HEK293 (cell line): ENCODE measurements around the gene TCHHL1.

ENCODE experiments used
- GFI1B ChIP-seq: fragments of 450-650 bp; formaldehyde crosslinking; IDR thresholded peaks from 2 replicates; pipeline ENCODE4 v1.5.1; 2016; ENCODE audit warnings: missing biosample characterization, missing genetic modification characterization
- GLI4 ChIP-seq: fragments of 450-650 bp; formaldehyde crosslinking; IDR thresholded peaks from 2 replicates; pipeline ENCODE4 v1.5.1; 2016; ENCODE audit warnings: missing biosample characterization, missing genetic modification characterization
- GLIS1 ChIP-seq: fragments of 450-650 bp; formaldehyde crosslinking; IDR thresholded peaks from 2 replicates; pipeline ENCODE4 v1.5.1; 2016; ENCODE audit warnings: missing biosample characterization, missing genetic modification characterization
- GLIS2 ChIP-seq: fragments of 450-650 bp; formaldehyde crosslinking; IDR thresholded peaks from 2 replicates; pipeline ENCODE4 v1.5.1; 2016; ENCODE audit warnings: missing biosample characterization, missing genetic modification characterization
- ZBTB17 ChIP-seq: fragments of 450-650 bp; formaldehyde crosslinking; IDR thresholded peaks from 2 replicates; pipeline ENCODE4 v1.5.1; 2016; ENCODE audit warnings: missing biosample characterization, missing genetic modification characterization
- ZNF10 ChIP-seq: fragments of 450-650 bp; formaldehyde crosslinking; IDR thresholded peaks from 2 replicates; pipeline ENCODE4 v1.5.1; 2017; ENCODE audit warnings: missing biosample characterization, missing genetic modification characterization
- ZNF146 ChIP-seq: fragments of 450-650 bp; formaldehyde crosslinking; IDR thresholded peaks from 2 replicates; pipeline ENCODE4 v1.5.1; 2016; ENCODE audit warnings: missing biosample characterization, missing genetic modification characterization
- ZNF175 ChIP-seq: fragments of 450-650 bp; formaldehyde crosslinking; IDR thresholded peaks from 2 replicates; pipeline ENCODE4 v1.5.1; 2016; ENCODE audit warnings: missing biosample characterization, missing genetic modification characterization
- ZNF239 ChIP-seq: fragments of 450-650 bp; formaldehyde crosslinking; IDR thresholded peaks from 2 replicates; pipeline ENCODE4 v1.5.1; 2016; ENCODE audit warnings: missing biosample characterization, missing genetic modification characterization
- ZNF335 ChIP-seq: fragments of 450-650 bp; formaldehyde crosslinking; conservative IDR thresholded peaks from 2 replicates; pipeline ENCODE4 v1.5.1; 2016; ENCODE audit warnings: missing biosample characterization, missing genetic modification characterization
- ZNF394 ChIP-seq: fragments of 450-650 bp; formaldehyde crosslinking; IDR thresholded peaks from 2 replicates; pipeline ENCODE4 v1.5.1; 2016; ENCODE audit warnings: missing biosample characterization, missing genetic modification characterization, mild to moderate bottlenecking, moderate library complexity, borderline replicate concordance
- ZNF501 ChIP-seq: fragments of 450-650 bp; formaldehyde crosslinking; IDR thresholded peaks from 2 replicates; pipeline ENCODE4 v1.5.1; 2016; ENCODE audit warnings: missing biosample characterization, missing genetic modification characterization
- ZNF555 ChIP-seq: fragments of 450-650 bp; formaldehyde crosslinking; conservative IDR thresholded peaks from 2 replicates; pipeline ENCODE4 v1.5.1; 2017; ENCODE audit warnings: missing biosample characterization, mild to moderate bottlenecking, missing genetic modification characterization, inconsistent platforms
- ZNF571 ChIP-seq: fragments of 450-650 bp; formaldehyde crosslinking; IDR thresholded peaks from 2 replicates; pipeline ENCODE4 v1.5.0; 2017; ENCODE audit warnings: missing biosample characterization, missing genetic modification characterization
- ZNF600 ChIP-seq: fragments of 450-650 bp; formaldehyde crosslinking; IDR thresholded peaks from 2 replicates; pipeline ENCODE4 v1.5.1; 2016; ENCODE audit warnings: missing biosample characterization, missing genetic modification characterization
- ZNF621 ChIP-seq: fragments of 450-650 bp; formaldehyde crosslinking; IDR thresholded peaks from 2 replicates; pipeline ENCODE4 v1.5.1; 2017; ENCODE audit warnings: missing biosample characterization, missing genetic modification characterization
- ZNF626 ChIP-seq: fragments of 450-650 bp; sonication (Bioruptor Pico); formaldehyde crosslinking; IDR thresholded peaks from 2 replicates; pipeline ENCODE4 v1.5.1; 2018; ENCODE audit warnings: missing biosample characterization, missing genetic modification characterization, inconsistent platforms
- TF ChIP-seq, protein P1 (sequence below): fragments of 450-650 bp; formaldehyde crosslinking; IDR thresholded peaks from 2 replicates; pipeline ENCODE4 v1.5.1; 2017; ENCODE audit warnings: missing biosample characterization, missing genetic modification characterization
- TF ChIP-seq, protein P2 (sequence below): fragments of 450-650 bp; formaldehyde crosslinking; IDR thresholded peaks from 2 replicates; pipeline ENCODE4 v1.5.1; 2016; ENCODE audit warnings: missing biosample characterization, missing genetic modification characterization, low read depth
- TF ChIP-seq, protein P3 (sequence below): fragments of 450-650 bp; formaldehyde crosslinking; IDR thresholded peaks from 2 replicates; pipeline ENCODE4 v1.5.1; 2016; ENCODE audit warnings: missing biosample characterization, missing genetic modification characterization
- TF ChIP-seq, protein P4 (sequence below): fragments of 450-650 bp; formaldehyde crosslinking; IDR thresholded peaks from 2 replicates; pipeline ENCODE4 v1.5.1; 2016; ENCODE audit warnings: missing biosample characterization, missing genetic modification characterization
- TF ChIP-seq, protein P5 (sequence below): fragments of 450-650 bp; formaldehyde crosslinking; conservative IDR thresholded peaks from 2 replicates; pipeline ENCODE4 v1.5.1; 2016; ENCODE audit warnings: low read depth, missing biosample characterization, missing genetic modification characterization
- TF ChIP-seq, protein P6 (sequence below): fragments of 450-650 bp; formaldehyde crosslinking; IDR thresholded peaks from 2 replicates; pipeline ENCODE4 v1.5.1; 2016; ENCODE audit warnings: missing biosample characterization, missing genetic modification characterization

The TCHHL1 gene

DNA sequence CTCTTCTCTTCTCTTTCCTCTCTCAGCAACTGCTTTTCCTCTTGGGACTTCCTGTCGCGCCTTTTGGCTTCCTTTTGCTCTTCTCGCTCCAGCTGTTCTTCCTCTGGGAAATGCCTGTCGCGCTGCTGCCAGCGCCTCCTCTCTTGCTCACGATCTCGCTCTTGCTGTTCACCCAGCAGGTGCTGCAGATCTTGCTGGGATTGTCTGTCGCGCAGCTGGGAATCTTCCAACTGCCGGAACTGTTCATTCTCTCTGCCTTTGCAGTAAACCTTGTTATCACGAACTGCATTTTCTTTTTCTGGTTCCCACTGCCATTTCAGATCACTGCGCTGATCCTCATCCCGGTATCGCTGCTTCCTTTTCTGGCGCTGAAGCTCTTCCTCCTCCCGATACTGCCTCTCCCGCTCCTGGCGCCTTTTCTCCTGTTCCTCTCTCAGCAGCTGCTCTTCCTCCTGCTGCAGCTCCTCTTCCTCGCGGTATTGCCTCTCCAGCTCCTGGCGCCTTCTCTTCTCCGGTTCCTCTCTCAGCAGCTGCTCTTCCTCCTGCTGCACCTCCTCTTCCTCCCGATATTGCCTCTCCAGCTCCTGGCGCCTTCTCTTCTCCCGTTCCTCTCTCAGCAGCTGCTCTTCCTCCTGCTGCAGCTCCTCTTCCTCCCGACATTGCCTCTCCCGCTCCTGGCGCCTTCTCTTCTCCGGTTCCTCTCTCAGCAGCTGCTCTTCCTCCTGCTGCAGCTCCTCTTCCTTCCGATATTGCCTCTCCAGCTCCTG, 20.6 kb upstream of the TCHHL1 start (continued):
- TF ChIP-seq, protein P1, sequence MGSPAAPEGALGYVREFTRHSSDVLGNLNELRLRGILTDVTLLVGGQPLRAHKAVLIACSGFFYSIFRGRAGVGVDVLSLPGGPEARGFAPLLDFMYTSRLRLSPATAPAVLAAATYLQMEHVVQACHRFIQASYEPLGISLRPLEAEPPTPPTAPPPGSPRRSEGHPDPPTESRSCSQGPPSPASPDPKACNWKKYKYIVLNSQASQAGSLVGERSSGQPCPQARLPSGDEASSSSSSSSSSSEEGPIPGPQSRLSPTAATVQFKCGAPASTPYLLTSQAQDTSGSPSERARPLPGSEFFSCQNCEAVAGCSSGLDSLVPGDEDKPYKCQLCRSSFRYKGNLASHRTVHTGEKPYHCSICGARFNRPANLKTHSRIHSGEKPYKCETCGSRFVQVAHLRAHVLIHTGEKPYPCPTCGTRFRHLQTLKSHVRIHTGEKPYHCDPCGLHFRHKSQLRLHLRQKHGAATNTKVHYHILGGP, result no peak
- TF ChIP-seq GLIS2 (tag by site-specific recombination) (no peak), ZNF239 (tag by site-specific recombination) (no peak), ZNF10 (no peak), ZNF501 (tag by site-specific recombination) (no peak), ZNF626 (tag by site-specific recombination) (no peak), ZNF335 (tag by site-specific recombination) (peak; percentile 50; the same call in 1 of the 2 replicates), GLI4 (tag by site-specific recombination) (no peak), ZNF600 (tag by site-specific recombination) (0 out of 2 replicates have a peak, but pooled peaks have one; percentile 20), GFI1B (tag by site-specific recombination) (no peak), ZNF621 (tag by site-specific recombination) (no peak), ZNF571 (tag by site-specific recombination) (no peak), ZNF394 (tag by site-specific recombination) (peak; percentile 57; the same call in 1 of the 2 replicates), GLIS1 (no peak), ZNF146 (no peak), ZBTB17 (tag by site-specific recombination) (peak; percentile 72), ZNF175 (no peak), ZNF555 (tag by site-specific recombination) (no peak)
- TF ChIP-seq, protein P2, sequence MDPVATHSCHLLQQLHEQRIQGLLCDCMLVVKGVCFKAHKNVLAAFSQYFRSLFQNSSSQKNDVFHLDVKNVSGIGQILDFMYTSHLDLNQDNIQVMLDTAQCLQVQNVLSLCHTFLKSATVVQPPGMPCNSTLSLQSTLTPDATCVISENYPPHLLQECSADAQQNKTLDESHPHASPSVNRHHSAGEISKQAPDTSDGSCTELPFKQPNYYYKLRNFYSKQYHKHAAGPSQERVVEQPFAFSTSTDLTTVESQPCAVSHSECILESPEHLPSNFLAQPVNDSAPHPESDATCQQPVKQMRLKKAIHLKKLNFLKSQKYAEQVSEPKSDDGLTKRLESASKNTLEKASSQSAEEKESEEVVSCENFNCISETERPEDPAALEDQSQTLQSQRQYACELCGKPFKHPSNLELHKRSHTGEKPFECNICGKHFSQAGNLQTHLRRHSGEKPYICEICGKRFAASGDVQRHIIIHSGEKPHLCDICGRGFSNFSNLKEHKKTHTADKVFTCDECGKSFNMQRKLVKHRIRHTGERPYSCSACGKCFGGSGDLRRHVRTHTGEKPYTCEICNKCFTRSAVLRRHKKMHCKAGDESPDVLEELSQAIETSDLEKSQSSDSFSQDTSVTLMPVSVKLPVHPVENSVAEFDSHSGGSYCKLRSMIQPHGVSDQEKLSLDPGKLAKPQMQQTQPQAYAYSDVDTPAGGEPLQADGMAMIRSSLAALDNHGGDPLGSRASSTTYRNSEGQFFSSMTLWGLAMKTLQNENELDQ (tag by site-specific recombination), result no peak
- TF ChIP-seq, protein P3, sequence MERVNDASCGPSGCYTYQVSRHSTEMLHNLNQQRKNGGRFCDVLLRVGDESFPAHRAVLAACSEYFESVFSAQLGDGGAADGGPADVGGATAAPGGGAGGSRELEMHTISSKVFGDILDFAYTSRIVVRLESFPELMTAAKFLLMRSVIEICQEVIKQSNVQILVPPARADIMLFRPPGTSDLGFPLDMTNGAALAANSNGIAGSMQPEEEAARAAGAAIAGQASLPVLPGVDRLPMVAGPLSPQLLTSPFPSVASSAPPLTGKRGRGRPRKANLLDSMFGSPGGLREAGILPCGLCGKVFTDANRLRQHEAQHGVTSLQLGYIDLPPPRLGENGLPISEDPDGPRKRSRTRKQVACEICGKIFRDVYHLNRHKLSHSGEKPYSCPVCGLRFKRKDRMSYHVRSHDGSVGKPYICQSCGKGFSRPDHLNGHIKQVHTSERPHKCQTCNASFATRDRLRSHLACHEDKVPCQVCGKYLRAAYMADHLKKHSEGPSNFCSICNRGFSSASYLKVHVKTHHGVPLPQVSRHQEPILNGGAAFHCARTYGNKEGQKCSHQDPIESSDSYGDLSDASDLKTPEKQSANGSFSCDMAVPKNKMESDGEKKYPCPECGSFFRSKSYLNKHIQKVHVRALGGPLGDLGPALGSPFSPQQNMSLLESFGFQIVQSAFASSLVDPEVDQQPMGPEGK (tag by site-specific recombination), result 0 out of 2 replicates have a peak, but pooled peaks have one; percentile 5
- TF ChIP-seq, protein P4, sequence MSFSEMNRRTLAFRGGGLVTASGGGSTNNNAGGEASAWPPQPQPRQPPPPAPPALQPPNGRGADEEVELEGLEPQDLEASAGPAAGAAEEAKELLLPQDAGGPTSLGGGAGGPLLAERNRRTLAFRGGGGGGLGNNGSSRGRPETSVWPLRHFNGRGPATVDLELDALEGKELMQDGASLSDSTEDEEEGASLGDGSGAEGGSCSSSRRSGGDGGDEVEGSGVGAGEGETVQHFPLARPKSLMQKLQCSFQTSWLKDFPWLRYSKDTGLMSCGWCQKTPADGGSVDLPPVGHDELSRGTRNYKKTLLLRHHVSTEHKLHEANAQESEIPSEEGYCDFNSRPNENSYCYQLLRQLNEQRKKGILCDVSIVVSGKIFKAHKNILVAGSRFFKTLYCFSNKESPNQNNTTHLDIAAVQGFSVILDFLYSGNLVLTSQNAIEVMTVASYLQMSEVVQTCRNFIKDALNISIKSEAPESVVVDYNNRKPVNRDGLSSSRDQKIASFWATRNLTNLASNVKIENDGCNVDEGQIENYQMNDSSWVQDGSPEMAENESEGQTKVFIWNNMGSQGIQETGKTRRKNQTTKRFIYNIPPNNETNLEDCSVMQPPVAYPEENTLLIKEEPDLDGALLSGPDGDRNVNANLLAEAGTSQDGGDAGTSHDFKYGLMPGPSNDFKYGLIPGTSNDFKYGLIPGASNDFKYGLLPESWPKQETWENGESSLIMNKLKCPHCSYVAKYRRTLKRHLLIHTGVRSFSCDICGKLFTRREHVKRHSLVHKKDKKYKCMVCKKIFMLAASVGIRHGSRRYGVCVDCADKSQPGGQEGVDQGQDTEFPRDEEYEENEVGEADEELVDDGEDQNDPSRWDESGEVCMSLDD (tag by site-specific recombination), result no peak
- TF ChIP-seq, protein P5, sequence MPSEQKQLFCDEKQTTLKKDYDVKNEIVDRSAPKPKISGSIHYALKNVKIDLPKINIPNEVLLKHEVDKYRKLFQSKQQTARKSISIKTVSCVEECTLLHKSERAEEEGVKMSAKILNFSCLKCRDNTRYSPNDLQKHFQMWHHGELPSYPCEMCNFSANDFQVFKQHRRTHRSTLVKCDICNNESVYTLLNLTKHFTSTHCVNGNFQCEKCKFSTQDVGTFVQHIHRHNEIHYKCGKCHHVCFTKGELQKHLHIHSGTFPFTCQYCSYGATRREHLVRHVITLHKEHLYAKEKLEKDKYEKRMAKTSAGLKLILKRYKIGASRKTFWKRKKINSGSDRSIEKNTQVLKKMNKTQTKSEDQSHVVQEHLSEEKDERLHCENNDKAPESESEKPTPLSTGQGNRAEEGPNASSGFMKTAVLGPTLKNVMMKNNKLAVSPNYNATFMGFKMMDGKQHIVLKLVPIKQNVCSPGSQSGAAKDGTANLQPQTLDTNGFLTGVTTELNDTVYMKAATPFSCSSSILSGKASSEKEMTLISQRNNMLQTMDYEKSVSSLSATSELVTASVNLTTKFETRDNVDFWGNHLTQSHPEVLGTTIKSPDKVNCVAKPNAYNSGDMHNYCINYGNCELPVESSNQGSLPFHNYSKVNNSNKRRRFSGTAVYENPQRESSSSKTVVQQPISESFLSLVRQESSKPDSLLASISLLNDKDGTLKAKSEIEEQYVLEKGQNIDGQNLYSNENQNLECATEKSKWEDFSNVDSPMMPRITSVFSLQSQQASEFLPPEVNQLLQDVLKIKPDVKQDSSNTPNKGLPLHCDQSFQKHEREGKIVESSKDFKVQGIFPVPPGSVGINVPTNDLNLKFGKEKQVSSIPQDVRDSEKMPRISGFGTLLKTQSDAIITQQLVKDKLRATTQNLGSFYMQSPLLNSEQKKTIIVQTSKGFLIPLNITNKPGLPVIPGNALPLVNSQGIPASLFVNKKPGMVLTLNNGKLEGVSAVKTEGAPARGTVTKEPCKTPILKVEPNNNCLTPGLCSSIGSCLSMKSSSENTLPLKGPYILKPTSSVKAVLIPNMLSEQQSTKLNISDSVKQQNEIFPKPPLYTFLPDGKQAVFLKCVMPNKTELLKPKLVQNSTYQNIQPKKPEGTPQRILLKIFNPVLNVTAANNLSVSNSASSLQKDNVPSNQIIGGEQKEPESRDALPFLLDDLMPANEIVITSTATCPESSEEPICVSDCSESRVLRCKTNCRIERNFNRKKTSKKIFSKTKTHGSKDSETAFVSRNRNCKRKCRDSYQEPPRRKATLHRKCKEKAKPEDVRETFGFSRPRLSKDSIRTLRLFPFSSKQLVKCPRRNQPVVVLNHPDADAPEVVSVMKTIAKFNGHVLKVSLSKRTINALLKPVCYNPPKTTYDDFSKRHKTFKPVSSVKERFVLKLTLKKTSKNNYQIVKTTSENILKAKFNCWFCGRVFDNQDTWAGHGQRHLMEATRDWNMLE (tag by site-specific recombination), result no peak
- TF ChIP-seq, protein P6, sequence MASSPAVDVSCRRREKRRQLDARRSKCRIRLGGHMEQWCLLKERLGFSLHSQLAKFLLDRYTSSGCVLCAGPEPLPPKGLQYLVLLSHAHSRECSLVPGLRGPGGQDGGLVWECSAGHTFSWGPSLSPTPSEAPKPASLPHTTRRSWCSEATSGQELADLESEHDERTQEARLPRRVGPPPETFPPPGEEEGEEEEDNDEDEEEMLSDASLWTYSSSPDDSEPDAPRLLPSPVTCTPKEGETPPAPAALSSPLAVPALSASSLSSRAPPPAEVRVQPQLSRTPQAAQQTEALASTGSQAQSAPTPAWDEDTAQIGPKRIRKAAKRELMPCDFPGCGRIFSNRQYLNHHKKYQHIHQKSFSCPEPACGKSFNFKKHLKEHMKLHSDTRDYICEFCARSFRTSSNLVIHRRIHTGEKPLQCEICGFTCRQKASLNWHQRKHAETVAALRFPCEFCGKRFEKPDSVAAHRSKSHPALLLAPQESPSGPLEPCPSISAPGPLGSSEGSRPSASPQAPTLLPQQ (tag by site-specific recombination), result no peak
